Liver (tissue), 3 donors: Measurements from ENCODE around the gene MAN1A2.

ENCODE experiments used
- FOXA1 ChIP-seq: IDR thresholded peaks from 2 replicates; pipeline ENCODE4 v1.6.1; 2016; ENCODE audit warnings: antibody characterized with exemption
- GABPA ChIP-seq, 2 donors: IDR thresholded peaks in 1 of 2; conservative IDR thresholded peaks in 1 of 2; 2 replicates each; pipeline ENCODE4 v1.6.1; 2016; ENCODE audit warnings: antibody characterized with exemption in 2 of 2, mild to moderate bottlenecking in 1 of 2, moderate library complexity in 1 of 2
- HNF4A ChIP-seq, 2 donors: conservative IDR thresholded peaks; 2 replicates each; pipeline ENCODE4 v1.6.1; 2016; ENCODE audit warnings: antibody characterized with exemption in 2 of 2, mild to moderate bottlenecking in 2 of 2
- JUND ChIP-seq, 2 donors: IDR thresholded peaks; 2 replicates each; pipeline ENCODE4 v1.6.1; 2016; ENCODE audit warnings: antibody characterized with exemption in 2 of 2
- RAD21 ChIP-seq, 2 donors: IDR thresholded peaks; 2 replicates each; pipeline ENCODE4 v1.6.1; 2016; ENCODE audit warnings: antibody characterized with exemption in 2 of 2, mild to moderate bottlenecking in 2 of 2
- RXRA ChIP-seq, 2 donors: IDR thresholded peaks; 2 replicates each; pipeline ENCODE4 v1.6.1; 2017 to 2018; ENCODE audit warnings: antibody characterized with exemption in 2 of 2, mild to moderate bottlenecking in 1 of 2
- SP1 ChIP-seq: IDR thresholded peaks from 2 replicates; pipeline ENCODE4 v1.6.1; 2018; ENCODE audit warnings: antibody characterized with exemption, mild to moderate bottlenecking
- TAF1 ChIP-seq: conservative IDR thresholded peaks from 2 replicates; pipeline ENCODE4 v1.6.1; 2016; ENCODE audit warnings: antibody characterized with exemption, mild to moderate bottlenecking
- TF ChIP-seq, protein P1 (sequence below): IDR thresholded peaks from 2 replicates; pipeline ENCODE4 v1.6.1; 2016; ENCODE audit warnings: antibody characterized with exemption
- TF ChIP-seq, protein P2 (sequence below): fragments of 150-350 bp; IDR thresholded peaks from 2 replicates; pipeline ENCODE4 v1.5.1; 2017; ENCODE audit warnings: improper control_type of control experiment, low read depth, low read length; ENCODE audit not compliant: missing input control
- TF ChIP-seq, protein P3 (sequence below): IDR thresholded peaks from 2 replicates; pipeline ENCODE4 v1.6.1; 2016; ENCODE audit warnings: antibody characterized with exemption, mild to moderate bottlenecking
- TF ChIP-seq, protein P4 (sequence below): IDR thresholded peaks from 2 replicates; pipeline ENCODE4 v1.6.1; 2016; ENCODE audit warnings: antibody characterized with exemption
- donor health status: healthy.
- donor health status: healthy.

DNA sequence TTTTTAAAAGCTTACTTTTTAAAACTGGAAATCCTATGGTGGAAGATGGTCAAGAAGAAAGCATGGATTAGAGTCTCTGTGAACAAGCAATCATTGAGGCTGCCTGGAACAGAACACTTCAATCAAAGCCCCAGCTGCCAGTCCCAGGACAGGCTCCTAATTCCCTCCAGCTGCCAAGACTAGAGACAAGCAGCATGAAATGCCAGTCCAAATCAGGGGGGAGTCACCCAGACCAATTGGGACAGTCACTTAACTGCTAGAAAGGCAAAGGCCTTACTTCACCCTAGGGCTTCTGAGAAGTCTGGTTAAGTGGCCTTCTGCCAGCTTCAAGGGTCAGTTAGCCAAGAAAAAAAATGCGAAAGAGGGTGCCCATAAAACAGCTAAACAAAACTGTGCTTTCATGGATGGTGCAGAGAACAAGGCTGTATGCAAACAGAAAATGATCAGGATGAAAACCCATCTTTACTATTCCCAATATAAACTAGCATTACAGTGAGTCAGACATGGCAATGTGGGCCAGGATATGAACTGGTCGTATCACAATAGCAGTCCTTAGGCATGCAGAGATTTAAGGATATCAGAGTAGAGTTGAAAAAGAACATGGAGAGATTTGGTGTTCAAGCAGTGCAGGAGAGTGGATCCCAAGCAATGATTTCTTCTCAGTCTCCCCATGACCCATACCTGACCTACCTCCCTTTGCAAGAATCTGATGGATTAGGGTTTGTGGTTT, 31.0 kb upstream of the MAN1A2 start:
- TF ChIP-seq GABPA (IDR thresholded peaks at IDR 0.05 in 1 of 2, conservative IDR thresholded peaks at IDR 0.05 in 1 of 2) = no peak
- TF ChIP-seq, protein P1, sequence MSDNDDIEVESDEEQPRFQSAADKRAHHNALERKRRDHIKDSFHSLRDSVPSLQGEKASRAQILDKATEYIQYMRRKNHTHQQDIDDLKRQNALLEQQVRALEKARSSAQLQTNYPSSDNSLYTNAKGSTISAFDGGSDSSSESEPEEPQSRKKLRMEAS = no peak
- TF ChIP-seq, protein P2, sequence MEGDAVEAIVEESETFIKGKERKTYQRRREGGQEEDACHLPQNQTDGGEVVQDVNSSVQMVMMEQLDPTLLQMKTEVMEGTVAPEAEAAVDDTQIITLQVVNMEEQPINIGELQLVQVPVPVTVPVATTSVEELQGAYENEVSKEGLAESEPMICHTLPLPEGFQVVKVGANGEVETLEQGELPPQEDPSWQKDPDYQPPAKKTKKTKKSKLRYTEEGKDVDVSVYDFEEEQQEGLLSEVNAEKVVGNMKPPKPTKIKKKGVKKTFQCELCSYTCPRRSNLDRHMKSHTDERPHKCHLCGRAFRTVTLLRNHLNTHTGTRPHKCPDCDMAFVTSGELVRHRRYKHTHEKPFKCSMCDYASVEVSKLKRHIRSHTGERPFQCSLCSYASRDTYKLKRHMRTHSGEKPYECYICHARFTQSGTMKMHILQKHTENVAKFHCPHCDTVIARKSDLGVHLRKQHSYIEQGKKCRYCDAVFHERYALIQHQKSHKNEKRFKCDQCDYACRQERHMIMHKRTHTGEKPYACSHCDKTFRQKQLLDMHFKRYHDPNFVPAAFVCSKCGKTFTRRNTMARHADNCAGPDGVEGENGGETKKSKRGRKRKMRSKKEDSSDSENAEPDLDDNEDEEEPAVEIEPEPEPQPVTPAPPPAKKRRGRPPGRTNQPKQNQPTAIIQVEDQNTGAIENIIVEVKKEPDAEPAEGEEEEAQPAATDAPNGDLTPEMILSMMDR = no peak
- no peak for TF ChIP-seq RAD21 (IDR thresholded peaks at IDR 0.05)
- no peak for TF ChIP-seq FOXA1
- no peak for TF ChIP-seq SP1
- no peak for TF ChIP-seq TAF1
- TF ChIP-seq, protein P3, sequence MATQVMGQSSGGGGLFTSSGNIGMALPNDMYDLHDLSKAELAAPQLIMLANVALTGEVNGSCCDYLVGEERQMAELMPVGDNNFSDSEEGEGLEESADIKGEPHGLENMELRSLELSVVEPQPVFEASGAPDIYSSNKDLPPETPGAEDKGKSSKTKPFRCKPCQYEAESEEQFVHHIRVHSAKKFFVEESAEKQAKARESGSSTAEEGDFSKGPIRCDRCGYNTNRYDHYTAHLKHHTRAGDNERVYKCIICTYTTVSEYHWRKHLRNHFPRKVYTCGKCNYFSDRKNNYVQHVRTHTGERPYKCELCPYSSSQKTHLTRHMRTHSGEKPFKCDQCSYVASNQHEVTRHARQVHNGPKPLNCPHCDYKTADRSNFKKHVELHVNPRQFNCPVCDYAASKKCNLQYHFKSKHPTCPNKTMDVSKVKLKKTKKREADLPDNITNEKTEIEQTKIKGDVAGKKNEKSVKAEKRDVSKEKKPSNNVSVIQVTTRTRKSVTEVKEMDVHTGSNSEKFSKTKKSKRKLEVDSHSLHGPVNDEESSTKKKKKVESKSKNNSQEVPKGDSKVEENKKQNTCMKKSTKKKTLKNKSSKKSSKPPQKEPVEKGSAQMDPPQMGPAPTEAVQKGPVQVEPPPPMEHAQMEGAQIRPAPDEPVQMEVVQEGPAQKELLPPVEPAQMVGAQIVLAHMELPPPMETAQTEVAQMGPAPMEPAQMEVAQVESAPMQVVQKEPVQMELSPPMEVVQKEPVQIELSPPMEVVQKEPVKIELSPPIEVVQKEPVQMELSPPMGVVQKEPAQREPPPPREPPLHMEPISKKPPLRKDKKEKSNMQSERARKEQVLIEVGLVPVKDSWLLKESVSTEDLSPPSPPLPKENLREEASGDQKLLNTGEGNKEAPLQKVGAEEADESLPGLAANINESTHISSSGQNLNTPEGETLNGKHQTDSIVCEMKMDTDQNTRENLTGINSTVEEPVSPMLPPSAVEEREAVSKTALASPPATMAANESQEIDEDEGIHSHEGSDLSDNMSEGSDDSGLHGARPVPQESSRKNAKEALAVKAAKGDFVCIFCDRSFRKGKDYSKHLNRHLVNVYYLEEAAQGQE = no peak
- no peak for TF ChIP-seq JUND (IDR thresholded peaks at IDR 0.05)
- TF ChIP-seq, protein P4, sequence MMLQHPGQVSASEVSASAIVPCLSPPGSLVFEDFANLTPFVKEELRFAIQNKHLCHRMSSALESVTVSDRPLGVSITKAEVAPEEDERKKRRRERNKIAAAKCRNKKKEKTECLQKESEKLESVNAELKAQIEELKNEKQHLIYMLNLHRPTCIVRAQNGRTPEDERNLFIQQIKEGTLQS = no peak
- no peak for TF ChIP-seq HNF4A (conservative IDR thresholded peaks at IDR 0.05)
- TF ChIP-seq RXRA (IDR thresholded peaks at IDR 0.05) = no peak
